Measurements from ENCODE around the gene FMO5.
"Not testable (repeated sequence)": the region's sequence is repeated elsewhere in the genome, so short reads cannot be mapped to it uniquely, and the experiment has no call there.

The FMO5 gene

GRCh38 chr1:147240131-147240721, 15.1 kb upstream of the FMO5 start:
- not testable (repeated sequence) for DNase-seq (ENCODE audit: low read depth, low spot score)

GRCh38 chr1:147238925-147239820, 14.0 kb upstream of the FMO5 start:
- no peak for DNase-seq (ENCODE audit: low read depth, low spot score)

- DNase-seq (ENCODE audit: low read depth, low spot score), result no peak
Measured at GRCh38 chr1:147238053-147238902, 13.1 kb upstream of the FMO5 start.

- DNase-seq (ENCODE audit: low read depth, low spot score), result no peak
Measured at GRCh38 chr1:147236959-147237791, 12.0 kb upstream of the FMO5 start.

- DNase-seq (ENCODE audit: low read depth, low spot score), result no peak
Measured at GRCh38 chr1:147236448-147236847, 11.3 kb upstream of the FMO5 start.

GRCh38 chr1:147235822-147236221, 10.7 kb upstream of the FMO5 start:
- DNase-seq (ENCODE audit: low read depth, low spot score), result no peak

- not testable (repeated sequence) for DNase-seq (ENCODE audit: low read depth, low spot score)
Measured at GRCh38 chr1:147233903-147234302, 8.8 kb upstream of the FMO5 start.

DNA sequence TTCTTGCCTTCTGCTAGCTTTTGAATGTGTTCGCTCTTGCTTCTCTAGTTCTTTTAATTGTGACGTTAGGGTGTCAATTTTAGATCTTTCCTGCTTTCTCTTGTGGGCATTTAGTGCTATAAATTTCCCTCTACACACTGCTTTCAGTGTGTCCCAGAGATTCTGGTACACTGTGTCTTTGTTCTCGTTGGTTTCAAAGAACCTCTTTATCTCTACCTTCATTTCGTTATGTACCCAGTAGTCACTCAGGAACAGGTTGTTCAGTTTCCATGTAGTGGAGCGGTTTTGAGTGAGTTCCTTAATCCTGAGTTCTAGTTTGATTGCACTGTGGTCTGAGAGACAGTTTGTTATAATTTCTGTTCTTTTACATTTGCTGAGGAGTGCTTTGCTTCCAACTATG, 5.9 kb upstream of the FMO5 start:
- DNase-seq (ENCODE audit: low read depth, low spot score), result not testable (repeated sequence)

GRCh38 chr1:147223740-147224615, 1.2 kb downstream of the FMO5 start:
- no peak for DNase-seq (ENCODE audit: low read depth, low spot score)

- DNase-seq (ENCODE audit: low read depth, low spot score), result no peak
Measured at GRCh38 chr1:147218606-147219005, 6.5 kb downstream of the FMO5 start.

DNA sequence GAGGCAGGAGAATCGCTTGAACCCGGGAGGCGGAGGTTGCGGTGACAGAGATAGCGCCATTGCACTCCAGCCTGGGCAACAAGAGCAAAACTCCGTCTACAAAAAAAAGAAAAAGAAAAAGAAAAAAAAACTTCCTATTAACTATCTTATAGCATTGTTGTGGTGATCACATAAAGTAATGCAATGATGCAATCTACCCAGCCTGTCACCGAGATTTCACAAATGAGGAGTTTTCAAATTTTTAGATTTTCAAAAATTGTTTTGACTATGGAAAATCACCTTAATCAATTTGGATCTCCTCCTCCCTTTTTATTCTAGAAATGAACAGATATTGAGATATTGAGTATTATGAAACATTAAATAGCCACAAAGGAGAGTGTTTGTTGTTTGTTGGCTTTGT, 8.0 kb downstream of the FMO5 start:
- no peak for DNase-seq (ENCODE audit: low read depth, low spot score)

DNA sequence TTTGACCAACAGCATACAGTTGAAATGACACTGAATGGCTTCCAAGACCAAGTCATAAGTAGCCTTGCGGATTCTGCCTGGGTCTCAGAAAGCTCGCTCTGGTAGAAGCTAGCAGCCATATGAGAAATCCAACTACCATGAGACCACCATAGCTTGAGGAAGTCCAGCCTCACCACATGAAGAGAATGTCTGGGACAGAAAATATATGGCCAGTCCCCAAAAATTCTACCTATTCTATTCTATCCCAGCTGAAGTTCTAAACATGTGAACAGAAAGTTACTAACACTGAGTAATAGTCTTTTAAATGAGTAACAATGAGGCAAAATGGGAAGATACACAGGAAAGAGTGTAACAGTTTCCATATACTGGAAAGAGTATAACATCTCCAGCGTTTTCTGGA, 9.0 kb downstream of the FMO5 start:
- no peak for DNase-seq (ENCODE audit: low read depth, low spot score)

DNA sequence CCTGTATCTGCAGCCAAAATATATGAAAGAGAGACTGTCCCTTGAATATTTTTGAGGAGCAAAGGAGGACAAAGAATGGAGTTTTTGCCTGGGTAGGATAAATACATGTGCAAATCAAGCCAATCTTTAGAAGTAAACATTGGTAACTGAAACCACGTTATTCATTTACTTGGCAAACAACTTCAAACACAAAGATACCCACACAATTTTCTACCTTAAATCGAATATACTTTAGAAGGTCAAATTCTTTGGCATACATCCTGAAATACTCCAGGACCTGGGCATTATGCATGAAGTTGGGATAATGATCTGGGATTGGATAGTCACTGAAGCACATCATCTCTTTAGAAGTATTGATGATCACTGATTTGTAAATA, 9.6 kb downstream of the FMO5 start:
- no peak for DNase-seq (ENCODE audit: low read depth, low spot score)

GRCh38 chr1:147214842-147215539, 10.1 kb downstream of the FMO5 start:
- DNase-seq (ENCODE audit: low read depth, low spot score), result peak; percentile 9

DNA sequence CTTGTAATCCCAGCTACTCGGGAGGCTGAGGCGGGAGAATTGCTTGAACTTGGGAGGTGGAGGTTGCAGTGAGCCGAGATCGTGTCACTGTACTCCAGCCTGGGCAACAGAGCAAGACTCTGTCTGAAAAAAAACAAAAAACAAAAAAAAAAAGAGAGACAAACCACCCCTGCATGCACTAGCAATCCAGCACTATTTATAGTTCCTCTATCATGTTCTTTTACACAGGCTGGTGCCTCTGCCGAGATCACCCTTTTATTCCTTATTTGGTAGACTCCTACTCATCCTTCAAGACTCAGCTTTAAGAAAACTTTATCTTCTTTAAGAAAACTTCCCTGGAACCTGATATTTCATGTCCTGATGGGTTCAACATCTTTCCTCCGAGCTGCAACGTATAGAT, 10.8 kb downstream of the FMO5 start:
- no peak for DNase-seq (ENCODE audit: low read depth, low spot score)

DNA sequence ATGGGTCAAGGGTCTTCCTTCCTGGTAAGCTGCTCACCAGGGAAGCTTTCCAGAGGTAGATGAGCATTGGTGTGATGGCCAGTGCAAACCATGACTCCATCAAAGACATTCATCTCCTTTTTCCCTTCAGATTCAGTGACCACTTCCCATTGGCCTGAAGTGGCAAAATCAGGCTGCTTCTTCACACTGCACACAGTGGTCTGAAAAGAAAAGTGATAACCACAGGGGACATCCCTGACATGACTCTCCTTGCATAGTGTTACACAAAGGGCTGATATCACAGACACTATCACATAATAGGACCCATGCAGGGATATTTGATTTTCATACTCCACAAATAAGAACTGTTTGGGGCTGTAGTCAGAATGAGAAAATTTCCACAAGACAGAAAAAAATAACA, 11.9 kb downstream of the FMO5 start:
- DNase-seq (ENCODE audit: low read depth, low spot score), result no peak

GRCh38 chr1:147211577-147211976, 13.6 kb downstream of the FMO5 start:
- DNase-seq (ENCODE audit: low read depth, low spot score), result no peak

- no peak for DNase-seq (ENCODE audit: low read depth, low spot score)
Measured at GRCh38 chr1:147210987-147211386, 14.2 kb downstream of the FMO5 start.
